ENCODE data around the gene ZBTB21. TPM values are rescaled to one million over a fixed set of nuclear protein-coding genes. Genes with fewer than 3 reads are reported as not detected.

The ZBTB21 gene
- total RNA-seq, 2 donors from 2014 or later, result 35.6 to 43.3 TPM

DNA sequence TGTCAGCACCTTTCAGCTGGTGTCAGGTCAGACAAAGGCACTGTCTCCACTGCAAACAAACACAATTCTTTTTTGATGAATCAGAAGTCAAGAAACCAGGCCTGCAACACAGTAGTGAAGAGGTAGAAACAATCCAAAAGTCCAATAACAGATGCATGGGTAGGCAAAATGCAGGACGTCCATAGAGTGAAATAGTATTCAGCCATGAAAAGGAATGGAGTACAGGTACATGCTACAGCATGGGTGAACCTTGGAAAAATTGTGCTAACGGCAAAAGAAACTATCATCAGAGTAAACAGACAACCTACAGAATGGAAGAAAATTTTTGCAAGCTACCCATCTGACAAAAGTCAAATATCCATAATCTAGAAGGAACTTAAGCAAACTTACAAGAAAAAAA lies 26.2 kb upstream of the ZBTB21 start:
- Mint-ChIP-seq H3K27me3 (ENCODE audit: low read depth) (no peaks in the 10 kb centered on the region), H3K9me3 (no peaks in the 10 kb centered on the region), H3K4me1 (ENCODE audit: low read depth) (no peaks in the 10 kb centered on the region), H3K27ac (no peak overlapping the region), H3K36me3 (ENCODE audit: insufficient read depth in 2 of 2) (no peaks in the 10 kb centered on the region), H3K4me3 (no peak overlapping the region)
- ATAC-seq (replicated peaks in 1 of 2) (no peak), DNase-seq (no peak)

- Mint-ChIP-seq H3K27me3 (ENCODE audit: low read depth) (no peaks in the 10 kb centered on the region), H3K4me3 (no peak overlapping the region), H3K4me1 (ENCODE audit: low read depth) (no peaks in the 10 kb centered on the region), H3K9me3 (no peaks in the 10 kb centered on the region), H3K36me3 (ENCODE audit: insufficient read depth in 2 of 2) (no peaks in the 10 kb centered on the region), H3K27ac (no peak overlapping the region)
- no peak for DNase-seq
- no peak for ATAC-seq (replicated peaks in 1 of 2)
Observed at GRCh38 chr21:42032968-42033367, 22.8 kb upstream of the ZBTB21 start.

DNA sequence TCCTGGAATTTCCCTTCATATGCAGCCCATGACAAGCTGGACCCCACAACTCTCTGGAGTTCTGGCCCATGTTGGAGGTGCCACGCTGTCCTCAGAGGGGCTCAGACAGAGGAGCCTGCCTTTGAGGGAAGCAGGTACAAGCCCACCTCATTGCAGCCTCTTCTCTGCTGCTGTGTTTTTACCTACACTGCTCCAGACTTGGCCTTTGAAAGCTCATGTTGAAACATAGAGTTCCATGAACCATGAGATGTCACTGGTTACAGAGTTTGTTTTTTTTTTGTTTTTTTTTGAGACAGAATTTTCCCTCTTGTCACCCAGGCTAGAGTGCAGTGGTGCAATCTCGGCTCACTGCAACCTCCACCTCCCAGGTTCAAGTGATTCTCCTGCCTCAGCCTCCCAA lies 22.1 kb upstream of the ZBTB21 start:
- Mint-ChIP-seq H3K4me3 (no peak overlapping the region), H3K4me1 (ENCODE audit: low read depth) (no peaks in the 10 kb centered on the region)

GRCh38 chr21:42031816-42032215 lies 21.7 kb upstream of the ZBTB21 start:
- H3K36me3 Mint-ChIP-seq (ENCODE audit: insufficient read depth in 2 of 2), result no peaks in the 10 kb centered on the region
- no peaks in the 10 kb centered on the region for H3K27me3 Mint-ChIP-seq (ENCODE audit: low read depth)
- no peaks in the 10 kb centered on the region for H3K4me1 Mint-ChIP-seq (ENCODE audit: low read depth)
- no peaks in the 10 kb centered on the region for H3K9me3 Mint-ChIP-seq
- H3K4me3 Mint-ChIP-seq, result no peak overlapping the region
- DNase-seq (no peak), ATAC-seq (replicated peaks in 1 of 2) (no peak)
- H3K27ac Mint-ChIP-seq, result no peak overlapping the region

More for the DNA sequence above, 22.1 kb upstream of the ZBTB21 start:
- Mint-ChIP-seq H3K9me3 (no peaks in the 10 kb centered on the region), H3K36me3 (ENCODE audit: insufficient read depth in 2 of 2) (no peaks in the 10 kb centered on the region), H3K27me3 (ENCODE audit: low read depth) (no peaks in the 10 kb centered on the region), H3K27ac (no peak overlapping the region)
- ATAC-seq (replicated peaks in 1 of 2) (no peak), DNase-seq (no peak)

GRCh38 chr21:42031241-42031640 lies 21.1 kb upstream of the ZBTB21 start:
- ATAC-seq (replicated peaks in 1 of 2) (no peak), DNase-seq (no peak)
- H3K4me1 Mint-ChIP-seq (ENCODE audit: low read depth), result no peaks in the 10 kb centered on the region
- H3K4me3 Mint-ChIP-seq, result no peak overlapping the region
- H3K27ac Mint-ChIP-seq, result no peak overlapping the region
- no peaks in the 10 kb centered on the region for H3K9me3 Mint-ChIP-seq
- H3K27me3 Mint-ChIP-seq (ENCODE audit: low read depth), result no peaks in the 10 kb centered on the region
- no peaks in the 10 kb centered on the region for H3K36me3 Mint-ChIP-seq (ENCODE audit: insufficient read depth in 2 of 2)

DNA sequence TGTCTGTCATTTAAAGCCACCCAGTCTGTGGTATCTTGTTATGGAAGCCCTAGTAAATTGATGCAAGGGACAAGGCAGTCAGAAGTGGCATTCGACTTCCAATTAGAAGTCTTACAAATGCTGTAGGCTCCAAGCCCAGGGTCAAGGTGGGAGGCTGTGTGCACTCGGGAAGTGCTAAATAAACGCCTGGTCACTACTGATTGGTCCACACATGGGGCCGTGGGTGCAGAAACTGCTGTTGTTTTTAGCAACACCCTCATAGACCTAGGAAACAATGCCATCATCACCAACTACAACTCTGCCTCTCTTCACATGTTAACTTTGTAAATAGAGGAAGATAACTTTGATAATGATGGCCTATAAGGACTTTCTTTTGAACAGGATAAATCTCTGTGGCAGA lies 20.2 kb upstream of the ZBTB21 start:
- no peaks in the 10 kb centered on the region for H3K27me3 Mint-ChIP-seq (ENCODE audit: low read depth)
- no peaks in the 10 kb centered on the region for H3K9me3 Mint-ChIP-seq
- H3K4me1 Mint-ChIP-seq (ENCODE audit: low read depth), result no peaks in the 10 kb centered on the region
- ATAC-seq (replicated peaks in 1 of 2) (no peak), DNase-seq (no peak)
- no peak overlapping the region for H3K27ac Mint-ChIP-seq
- no peak overlapping the region for H3K4me3 Mint-ChIP-seq
- H3K36me3 Mint-ChIP-seq (ENCODE audit: insufficient read depth in 2 of 2), result no peaks in the 10 kb centered on the region

DNA sequence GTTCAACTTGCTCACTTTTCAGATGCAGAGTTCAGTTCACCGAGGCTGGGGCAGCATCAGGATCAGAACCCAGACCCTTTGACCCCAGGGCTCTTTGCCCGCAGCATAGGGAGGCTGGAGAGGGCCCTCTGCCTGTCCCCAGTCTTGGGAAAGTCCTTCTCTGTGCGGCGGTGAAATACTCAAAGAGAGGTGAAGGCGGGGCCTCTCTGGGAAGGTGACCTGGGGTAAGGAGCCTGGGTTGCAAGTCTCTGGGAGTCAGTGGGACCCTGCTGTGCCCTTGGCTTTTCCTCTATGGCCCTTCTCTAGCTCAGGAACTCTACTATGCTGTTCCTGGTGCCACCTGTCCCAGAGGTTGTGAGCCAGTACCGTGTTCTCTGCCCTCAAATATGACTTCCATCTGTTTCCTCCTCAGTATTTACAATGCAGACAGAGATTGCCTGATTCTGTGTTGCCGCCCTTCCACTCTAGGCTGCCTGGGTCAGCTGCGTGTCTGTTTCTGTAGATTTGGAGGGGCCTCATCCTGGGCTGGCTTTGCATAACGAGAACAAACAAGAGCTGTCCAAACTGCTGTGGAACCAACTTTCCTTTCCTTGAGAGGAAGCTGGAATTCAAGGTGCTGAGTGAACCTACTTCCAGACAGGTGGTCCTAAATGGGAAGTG lies 18.7 kb upstream of the ZBTB21 start:
- no peak for DNase-seq
- H3K27me3 Mint-ChIP-seq (ENCODE audit: low read depth), result no peaks in the 10 kb centered on the region
- ATAC-seq (replicated peaks in 1 of 2), result no peak

DNA sequence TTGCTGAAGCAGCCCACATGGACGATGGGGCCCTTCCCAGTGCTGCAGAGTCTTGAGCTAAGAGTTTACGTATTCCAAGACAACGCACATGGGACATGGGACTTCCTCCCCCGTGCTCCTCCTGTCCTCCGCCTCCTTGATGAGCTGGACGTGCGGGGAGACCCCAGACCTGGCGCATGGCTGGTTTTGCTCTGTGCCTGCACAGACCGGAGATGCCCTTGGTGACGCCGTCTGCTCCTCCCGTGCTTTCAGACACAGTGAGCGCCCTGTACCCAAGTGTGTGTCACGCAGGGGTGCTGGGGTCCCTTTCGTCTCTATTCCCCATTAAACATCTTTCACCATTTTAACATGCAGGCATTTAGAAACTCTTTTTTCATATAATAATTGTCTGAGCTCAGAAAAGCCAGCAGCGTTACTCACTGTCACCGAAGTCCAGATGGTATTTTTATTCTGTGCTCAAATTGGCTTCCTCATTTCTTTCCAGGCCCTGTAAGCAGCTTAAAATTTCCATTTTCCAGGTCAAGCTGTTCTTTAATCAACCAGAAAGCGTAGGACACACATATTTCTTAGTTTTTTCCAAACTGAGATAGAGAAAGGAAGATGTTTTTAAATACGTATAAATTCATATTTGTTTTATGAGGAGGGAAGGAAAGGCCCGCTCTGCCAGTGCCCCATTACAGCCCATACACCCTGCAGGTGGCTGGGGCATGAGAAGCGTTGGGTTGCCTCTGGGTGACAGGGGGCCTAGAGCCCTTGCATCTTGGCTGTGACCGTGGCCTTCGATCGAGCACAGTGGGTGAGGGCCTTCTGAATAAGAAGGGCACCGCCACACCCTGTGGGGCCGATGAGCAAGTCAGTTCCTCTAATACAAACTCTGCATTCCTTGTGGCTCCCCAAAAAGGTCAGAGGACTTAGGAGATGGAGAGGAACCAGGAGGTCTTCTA lies 17.9 kb upstream of the ZBTB21 start:
- no peaks in the 10 kb centered on the region for H3K9me3 Mint-ChIP-seq

More for the DNA sequence above, 18.7 kb upstream of the ZBTB21 start:
- Mint-ChIP-seq H3K36me3 (ENCODE audit: insufficient read depth in 2 of 2) (no peaks in the 10 kb centered on the region), H3K9me3 (no peaks in the 10 kb centered on the region), H3K4me3 (no peak overlapping the region), H3K4me1 (ENCODE audit: low read depth) (no peaks in the 10 kb centered on the region), H3K27ac (no peak overlapping the region)

DNA sequence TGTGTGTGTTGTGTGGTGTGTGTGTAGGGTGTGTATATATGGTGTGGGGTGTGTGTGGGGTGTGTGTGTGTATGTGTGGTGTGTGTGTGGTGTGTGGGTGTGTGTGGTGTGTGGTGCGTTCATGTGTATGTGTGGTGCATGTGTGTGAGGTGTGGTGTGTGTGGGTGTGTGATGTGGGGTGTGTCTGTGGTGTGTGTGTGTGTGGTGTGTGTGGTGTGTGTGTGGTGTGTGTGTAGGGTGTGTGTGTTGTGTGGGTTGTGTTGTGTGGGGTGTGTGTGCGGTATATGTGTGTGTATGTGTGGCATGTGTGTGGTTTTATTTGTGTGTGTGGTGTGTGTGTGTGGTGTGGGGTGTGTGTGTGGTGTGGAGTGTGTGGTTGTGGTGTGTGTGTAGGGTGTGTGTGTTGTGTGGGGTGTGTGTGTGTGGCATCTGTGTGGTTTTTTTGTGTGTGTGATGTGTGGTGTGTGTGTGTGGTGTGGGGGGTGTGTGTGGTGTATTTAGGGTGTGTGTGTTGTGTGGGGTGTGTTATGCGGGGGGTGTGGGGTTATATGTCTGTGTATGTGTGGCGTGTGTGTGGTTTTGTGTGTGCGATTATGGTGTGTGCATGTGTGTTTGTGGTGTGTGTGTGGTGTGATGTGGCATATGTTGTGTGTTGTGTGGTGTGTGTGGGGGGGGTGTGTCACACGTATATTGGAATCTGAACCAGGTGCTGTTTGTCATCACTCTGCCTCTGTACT lies 17.1 kb upstream of the ZBTB21 start:
- ATAC-seq (replicated peaks in 1 of 2) (no peak), DNase-seq (no peak)
- Mint-ChIP-seq H3K27me3 (ENCODE audit: low read depth) (no peaks in the 10 kb centered on the region), H3K27ac (no peak overlapping the region), H3K4me3 (no peak overlapping the region), H3K9me3 (no peaks in the 10 kb centered on the region), H3K4me1 (ENCODE audit: low read depth) (no peaks in the 10 kb centered on the region), H3K36me3 (ENCODE audit: insufficient read depth in 2 of 2) (no peaks in the 10 kb centered on the region)

More for the DNA sequence above, 17.9 kb upstream of the ZBTB21 start:
- Mint-ChIP-seq H3K27me3 (ENCODE audit: low read depth) (no peaks in the 10 kb centered on the region), H3K36me3 (ENCODE audit: insufficient read depth in 2 of 2) (no peaks in the 10 kb centered on the region), H3K4me3 (no peak overlapping the region), H3K4me1 (ENCODE audit: low read depth) (no peaks in the 10 kb centered on the region), H3K27ac (no peak overlapping the region)
- DNase-seq (no peak), ATAC-seq (replicated peaks in 1 of 2) (no peak)

- no peak for DNase-seq
- no peaks in the 10 kb centered on the region for H3K27me3 Mint-ChIP-seq (ENCODE audit: low read depth)
- no peak for ATAC-seq (replicated peaks in 1 of 2)
- H3K4me3 Mint-ChIP-seq, result no peak overlapping the region
- H3K36me3 Mint-ChIP-seq (ENCODE audit: insufficient read depth in 2 of 2), result no peaks in the 10 kb centered on the region
- no peak overlapping the region for H3K27ac Mint-ChIP-seq
- no peaks in the 10 kb centered on the region for H3K4me1 Mint-ChIP-seq (ENCODE audit: low read depth)
- no peaks in the 10 kb centered on the region for H3K9me3 Mint-ChIP-seq
Observed at GRCh38 chr21:42026082-42026435, 15.9 kb upstream of the ZBTB21 start.

DNA sequence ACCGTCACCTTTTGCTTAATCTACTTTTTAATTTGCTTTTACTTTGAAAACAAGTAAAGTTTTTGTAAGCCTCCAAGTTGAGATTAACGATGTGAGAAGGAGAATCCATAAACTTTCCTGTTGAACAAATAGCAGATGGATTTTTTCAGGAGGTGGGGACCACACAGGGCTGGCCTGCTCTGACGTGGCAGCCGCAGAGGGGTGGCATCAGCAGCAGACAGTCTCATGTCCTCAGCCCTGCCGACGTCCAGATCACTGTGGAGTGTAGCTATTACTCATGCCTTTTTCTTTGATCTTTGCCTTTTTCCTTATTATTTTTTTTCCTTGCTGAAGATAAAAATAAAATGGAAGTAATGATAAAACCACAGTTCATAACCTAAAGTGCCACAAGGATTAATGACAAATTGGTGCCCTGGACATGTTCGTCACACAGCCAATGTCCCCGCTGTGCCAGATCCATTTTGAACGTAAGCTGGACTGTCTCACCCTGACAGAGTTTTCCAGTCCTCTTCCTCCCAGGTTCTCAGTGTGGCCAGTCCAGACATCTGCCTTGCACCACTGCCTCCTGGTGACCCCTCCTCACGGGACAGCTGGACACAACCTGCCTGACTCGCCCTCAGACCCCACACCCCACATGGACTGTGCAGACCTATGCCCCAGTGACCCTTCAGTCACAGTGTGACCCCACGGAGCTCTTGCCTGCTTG lies 15.4 kb upstream of the ZBTB21 start:
- DNase-seq, result no peak
- H3K36me3 Mint-ChIP-seq (ENCODE audit: insufficient read depth in 2 of 2), result no peaks in the 10 kb centered on the region
- H3K4me1 Mint-ChIP-seq (ENCODE audit: low read depth), result no peaks in the 10 kb centered on the region
- ATAC-seq (replicated peaks in 1 of 2), result no peak
- H3K27me3 Mint-ChIP-seq (ENCODE audit: low read depth), result no peaks in the 10 kb centered on the region
- H3K27ac Mint-ChIP-seq, result no peak overlapping the region
- no peaks in the 10 kb centered on the region for H3K9me3 Mint-ChIP-seq
- H3K4me3 Mint-ChIP-seq, result no peak overlapping the region

DNA sequence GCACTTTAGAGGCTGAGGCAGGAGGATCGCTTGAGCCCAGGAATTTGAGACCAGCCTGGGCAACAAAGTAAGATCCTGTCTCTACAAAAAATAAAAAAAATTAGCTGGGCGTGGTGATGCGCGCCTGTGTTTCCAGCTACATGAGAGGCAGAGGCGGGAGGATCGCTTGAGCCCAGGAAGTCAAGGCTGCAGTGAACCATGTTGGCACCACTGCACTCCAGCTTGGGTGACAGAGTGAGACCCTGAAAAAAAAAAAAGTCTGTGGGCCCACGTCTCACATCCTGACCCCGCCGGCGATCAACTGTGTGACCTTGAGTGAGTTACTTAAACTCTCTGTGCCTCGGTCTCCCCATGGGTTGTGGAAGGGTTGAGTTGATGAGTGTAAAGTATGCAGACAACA lies 12.7 kb upstream of the ZBTB21 start:
- DNase-seq (no peak), ATAC-seq (replicated peaks in 1 of 2) (no peak)
- Mint-ChIP-seq H3K4me1 (ENCODE audit: low read depth) (no peaks in the 10 kb centered on the region), H3K36me3 (ENCODE audit: insufficient read depth in 2 of 2) (no peaks in the 10 kb centered on the region), H3K4me3 (no peak overlapping the region), H3K27ac (no peak overlapping the region), H3K9me3 (no peaks in the 10 kb centered on the region), H3K27me3 (ENCODE audit: low read depth) (no peaks in the 10 kb centered on the region)

GRCh38 chr21:42022091-42022430 lies 11.9 kb upstream of the ZBTB21 start:
- H3K36me3 Mint-ChIP-seq (ENCODE audit: insufficient read depth in 2 of 2), result no peaks in the 10 kb centered on the region
- H3K27ac Mint-ChIP-seq, result no peak overlapping the region
- ATAC-seq (replicated peaks in 1 of 2), result no peak
- H3K4me1 Mint-ChIP-seq (ENCODE audit: low read depth), result no peaks in the 10 kb centered on the region
- no peaks in the 10 kb centered on the region for H3K27me3 Mint-ChIP-seq (ENCODE audit: low read depth)
- H3K9me3 Mint-ChIP-seq, result no peaks in the 10 kb centered on the region
- DNase-seq, result no peak
- H3K4me3 Mint-ChIP-seq, result no peak overlapping the region

Measured in activated T-cell treated with anti-CD3 and anti-CD28 coated beads, Interleukin-2, amount 50 U/mL, for 72 hours (primary cell).